ENCODE measurements around the gene CCL21.

DNA sequence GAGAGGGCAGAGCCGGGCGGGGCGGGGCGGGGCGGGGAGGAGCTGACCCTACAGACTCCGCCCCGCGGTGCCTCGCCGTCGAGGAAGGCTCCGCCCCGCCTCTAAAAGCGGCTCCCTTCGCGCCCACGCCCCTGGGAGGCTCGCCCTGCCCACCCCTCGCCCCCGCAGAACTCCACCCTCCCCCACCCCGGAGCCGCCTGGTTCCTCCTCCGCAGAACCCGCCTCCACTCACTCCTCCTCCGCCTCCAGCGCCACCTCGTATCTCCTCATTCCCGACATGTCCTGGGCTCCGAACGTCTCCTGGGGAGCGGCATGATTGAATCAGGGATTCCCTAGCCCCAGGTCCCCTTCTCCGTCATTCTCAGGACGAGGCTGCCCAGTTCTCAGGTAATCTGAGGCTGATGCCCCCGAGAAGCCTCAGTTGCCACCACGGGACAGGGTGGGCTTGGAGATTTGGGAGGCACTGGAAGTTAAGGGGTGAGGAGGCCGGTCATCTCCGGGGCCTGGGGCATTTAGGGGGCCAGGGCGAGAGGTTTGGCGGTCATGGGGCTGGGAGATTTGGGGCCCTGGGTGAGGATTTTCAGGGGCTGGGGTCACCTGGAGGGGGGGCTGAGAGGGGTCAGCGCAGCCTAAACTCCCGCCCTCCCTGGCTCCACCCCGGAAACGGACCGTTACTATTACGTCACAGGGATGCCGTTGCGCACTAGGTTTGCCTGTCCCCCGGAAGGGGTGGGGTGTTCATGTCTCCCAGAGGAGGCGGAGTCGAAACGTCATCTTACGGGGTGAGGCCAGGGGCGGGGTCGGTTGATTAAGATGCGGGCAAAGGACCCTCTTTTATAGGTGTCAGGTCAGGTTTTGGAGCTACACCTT is 44.3 kb downstream of the CCL21 start:
- TF ChIP-seq, protein P1, sequence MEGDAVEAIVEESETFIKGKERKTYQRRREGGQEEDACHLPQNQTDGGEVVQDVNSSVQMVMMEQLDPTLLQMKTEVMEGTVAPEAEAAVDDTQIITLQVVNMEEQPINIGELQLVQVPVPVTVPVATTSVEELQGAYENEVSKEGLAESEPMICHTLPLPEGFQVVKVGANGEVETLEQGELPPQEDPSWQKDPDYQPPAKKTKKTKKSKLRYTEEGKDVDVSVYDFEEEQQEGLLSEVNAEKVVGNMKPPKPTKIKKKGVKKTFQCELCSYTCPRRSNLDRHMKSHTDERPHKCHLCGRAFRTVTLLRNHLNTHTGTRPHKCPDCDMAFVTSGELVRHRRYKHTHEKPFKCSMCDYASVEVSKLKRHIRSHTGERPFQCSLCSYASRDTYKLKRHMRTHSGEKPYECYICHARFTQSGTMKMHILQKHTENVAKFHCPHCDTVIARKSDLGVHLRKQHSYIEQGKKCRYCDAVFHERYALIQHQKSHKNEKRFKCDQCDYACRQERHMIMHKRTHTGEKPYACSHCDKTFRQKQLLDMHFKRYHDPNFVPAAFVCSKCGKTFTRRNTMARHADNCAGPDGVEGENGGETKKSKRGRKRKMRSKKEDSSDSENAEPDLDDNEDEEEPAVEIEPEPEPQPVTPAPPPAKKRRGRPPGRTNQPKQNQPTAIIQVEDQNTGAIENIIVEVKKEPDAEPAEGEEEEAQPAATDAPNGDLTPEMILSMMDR (IDR thresholded peaks at IDR 0.05), result no peak
- no peak for TF ChIP-seq ZSCAN20 (CRISPR knock-in tag; IDR thresholded peaks at IDR 0.05)
- TF ChIP-seq RFX5 (IDR thresholded peaks at IDR 0.05), result no peak
- TF ChIP-seq POLR2A (IDR thresholded peaks at IDR 0.05; ENCODE audit: low read length), result peak; percentile 47
- TF ChIP-seq EHF (CRISPR knock-in tag; IDR thresholded peaks at IDR 0.05), result no peak
